H1 (cell line): ENCODE results near the gene TGM1. TPM values are rescaled to one million over a fixed set of nuclear protein-coding genes. Genes with fewer than 3 reads are reported as not detected.

Experiments used
- CTCF ChIA-PET: fragments of 300-600 bp; sonication (Branson Sonifier 250); formaldehyde crosslinking; loops from one replicate; lab custom pipeline; 2021; ENCODE audit not compliant: partially characterized antibody; lab: Charles Lee
- POLR2A ChIA-PET: fragments of 300-600 bp; sonication (Branson Sonifier 250); formaldehyde crosslinking; loops from one replicate; lab custom pipeline; 2021; ENCODE audit warnings: inconsistent platforms; ENCODE audit not compliant: partially characterized antibody; lab: Charles Lee
- DNase-seq, 2 experiments: peaks; one replicate each; pipeline versions ENCODE4 v3.0.0 to v3.0.0-alpha.2; 2010 to 2022; ENCODE audit warnings: low spot score in 2 of 2, low read depth in 1 of 2, mixed read lengths in 1 of 2
- FAIRE-seq: peaks from 2 replicates; lab custom pipeline; 2011; peaks lifted over from hg19 to GRCh38; lab: Jason Lieb, UNC
- H2AFZ ChIP-seq: 2 replicates; pipeline ENCODE4 v1.8.1; 2012; ENCODE audit warnings: low read length, inconsistent platforms
- H2AK5ac ChIP-seq: 2 replicates; pipeline ENCODE4 v1.6.1; 2013; ENCODE audit warnings: low read depth, low read length
- H2BK120ac ChIP-seq: replicated peaks from 2 replicates; pipeline ENCODE3; 2013; ENCODE audit warnings: low read depth, low read length, inconsistent platforms
- H2BK12ac ChIP-seq: 2 replicates; pipeline ENCODE4 v1.6.1; 2013; ENCODE audit warnings: low read depth, low read length
- H2BK15ac ChIP-seq: 2 replicates; pipeline ENCODE4 v1.6.1; 2013; ENCODE audit warnings: low read length
- H2BK20ac ChIP-seq: 2 replicates; pipeline ENCODE4 v1.6.1; 2013; ENCODE audit warnings: low read length
- H2BK5ac ChIP-seq: 2 replicates; pipeline ENCODE4 v1.6.1; 2013; ENCODE audit warnings: low read depth, low read length
- H3K14ac ChIP-seq: 2 replicates; pipeline ENCODE4 v1.6.1; 2013; ENCODE audit warnings: inconsistent platforms; ENCODE audit not compliant: insufficient read length
- H3K18ac ChIP-seq: 2 replicates; pipeline ENCODE4 v1.6.1; 2013; ENCODE audit warnings: low read length; ENCODE audit errors: extremely low read depth
- H3K23ac ChIP-seq: 2 replicates; pipeline ENCODE4 v1.6.1; 2013; ENCODE audit warnings: inconsistent platforms; ENCODE audit not compliant: insufficient read length
- H3K23me2 ChIP-seq: 2 replicates; pipeline ENCODE4 v1.6.1; 2013; ENCODE audit warnings: low read depth, low read length
- H3K27ac ChIP-seq: 2 replicates; pipeline ENCODE4 v1.6.1; 2011; ENCODE audit warnings: low read depth, low read length, inconsistent platforms
- H3K27me3 ChIP-seq, 4 experiments: replicated peaks in 1 of 4; 1 replicate in 1 of 4; 2 replicates in 3 of 4; pipeline versions ENCODE4 v1.6.1 to v1.8.1; 2011 to 2013; ENCODE audit warnings: low read length in 3 of 4, mild to moderate bottlenecking in 3 of 4, inconsistent platforms in 2 of 4, mixed read lengths in 2 of 4, moderate library complexity in 1 of 4; ENCODE audit not compliant: control insufficient read depth in 3 of 4, insufficient read depth in 3 of 4; ENCODE audit errors: extremely low read depth in 1 of 4
- H3K36me3 ChIP-seq, 4 experiments: 2 replicates each; pipeline versions ENCODE4 v1.6.1 to v1.8.1; 2011 to 2013; ENCODE audit warnings: mild to moderate bottlenecking in 4 of 4, low read length in 3 of 4, moderate library complexity in 2 of 4, control low read depth in 1 of 4, inconsistent platforms in 1 of 4; ENCODE audit not compliant: insufficient read depth in 4 of 4, control insufficient read depth in 2 of 4
- H3K4ac ChIP-seq: replicated peaks from 2 replicates; pipeline ENCODE3; 2013; ENCODE audit warnings: low read length, low read depth, mixed read lengths, inconsistent platforms; ENCODE audit not compliant: insufficient read length
- H3K4me1 ChIP-seq, 4 experiments: replicated peaks in 1 of 4; 1 replicate in 1 of 4; 2 replicates in 3 of 4; pipeline versions ENCODE4 v1.6.1 to v1.8.1; 2011 to 2013; ENCODE audit warnings: low read length in 3 of 4, inconsistent platforms in 2 of 4, mixed read lengths in 1 of 4; ENCODE audit not compliant: insufficient read depth in 4 of 4, control insufficient read depth in 3 of 4
- H3K4me2 ChIP-seq, 2 experiments: 2 replicates each; pipeline versions ENCODE4 v1.6.1 to v1.8.1; 2011 to 2013; ENCODE audit warnings: low read depth in 2 of 2, low read length in 2 of 2, control low read depth in 1 of 2, inconsistent platforms in 1 of 2, mild to moderate bottlenecking in 1 of 2; ENCODE audit not compliant: insufficient read depth in 1 of 2
- H3K4me3 ChIP-seq, 4 experiments: fragments of 200-600, 300-600 bp in 1 of 4; sonication (generic), shearing (Covaris generic), sonication (Bioruptor Twin) in 1 of 4; 2 replicates each; pipeline versions ENCODE4 v1.5.1 to v1.8.1; 2011 to 2016; ENCODE audit warnings: low read length in 4 of 4, low read depth in 3 of 4, control low read depth in 2 of 4, inconsistent platforms in 2 of 4, mild to moderate bottlenecking in 2 of 4, mixed read lengths in 1 of 4, moderate library complexity in 1 of 4; ENCODE audit not compliant: insufficient read depth in 2 of 4; ENCODE audit errors: extremely low read depth in 1 of 4
- H3K56ac ChIP-seq: replicated peaks from 2 replicates; pipeline ENCODE3; 2013; ENCODE audit warnings: low read depth, mild to moderate bottlenecking, mixed read lengths, low read length, inconsistent platforms; ENCODE audit not compliant: insufficient read length
- H3K79me1 ChIP-seq: 2 replicates; pipeline ENCODE4 v1.6.1; 2013; ENCODE audit warnings: low read depth, low read length, control low read depth
- H3K79me2 ChIP-seq, 2 experiments: 2 replicates each; pipeline versions ENCODE4 v1.6.1 to v1.8.1; 2012 to 2013; ENCODE audit warnings: low read length in 2 of 2, mild to moderate bottlenecking in 2 of 2, inconsistent platforms in 1 of 2; ENCODE audit not compliant: insufficient read depth in 2 of 2, control insufficient read depth in 1 of 2
- H3K9ac ChIP-seq, 4 experiments: replicated peaks in 1 of 4; 1 replicate in 1 of 4; 2 replicates in 3 of 4; pipeline versions ENCODE4 v1.6.1 to v1.8.1; 2011 to 2013; ENCODE audit warnings: low read depth in 3 of 4, low read length in 3 of 4, control low read depth in 2 of 4, mild to moderate bottlenecking in 2 of 4, moderate library complexity in 2 of 4, inconsistent platforms in 1 of 4; ENCODE audit errors: extremely low read depth in 1 of 4
- H3K9me3 ChIP-seq, 2 experiments: 2 replicates each; pipeline versions ENCODE4 v1.6.1 to v1.8.1; 2012 to 2013; ENCODE audit warnings: mild to moderate bottlenecking in 2 of 2, moderate library complexity in 2 of 2, control low read depth in 1 of 2, inconsistent platforms in 1 of 2, low read depth in 1 of 2, low read length in 1 of 2, mixed read lengths in 1 of 2; ENCODE audit not compliant: insufficient read depth in 2 of 2
- H4K20me1 ChIP-seq, 2 experiments: replicated peaks in 1 of 2; 2 replicates each; pipeline versions ENCODE3 to v1.8.1; 2011 to 2013; ENCODE audit warnings: inconsistent platforms in 2 of 2, low read length in 2 of 2, mild to moderate bottlenecking in 1 of 2; ENCODE audit not compliant: insufficient read depth in 2 of 2, control insufficient read depth in 1 of 2
- H4K5ac ChIP-seq: 2 replicates; pipeline ENCODE4 v1.6.1; 2013; ENCODE audit warnings: low read length, low read depth, mixed read lengths, inconsistent platforms; ENCODE audit not compliant: insufficient read length
- H4K8ac ChIP-seq: 2 replicates; pipeline ENCODE4 v1.8.0; 2013; ENCODE audit warnings: mild to moderate bottlenecking, moderate library complexity, low read length, inconsistent platforms; ENCODE audit not compliant: insufficient read depth; ENCODE audit errors: extremely low read depth
- H4K91ac ChIP-seq: replicated peaks from 2 replicates; pipeline ENCODE3; 2013; ENCODE audit warnings: low read length, mixed read lengths, inconsistent platforms; ENCODE audit not compliant: insufficient read length
- CHD2 ChIP-seq: IDR thresholded peaks from 2 replicates; pipeline ENCODE4 v1.6.1; 2012; ENCODE audit warnings: low read length, improper control_type of control experiment
- FOSL1 ChIP-seq: IDR thresholded peaks from 2 replicates; pipeline ENCODE4 v1.6.1; 2011; ENCODE audit warnings: mild to moderate bottlenecking, low read depth, low read length, moderate library complexity; ENCODE audit not compliant: insufficient read depth
- TEAD4 ChIP-seq: IDR thresholded peaks from 2 replicates; pipeline ENCODE4 v1.6.1; 2012; ENCODE audit warnings: low read depth, low read length, inconsistent platforms, mixed read lengths
- WGBS, 2 experiments: shearing (Covaris generic) in 1 of 2; methylation state at CpG; one replicate each; pipeline versions ENCODE4 v1.1.6 to v1.1.7; 2013 to 2015; ENCODE audit warnings: low lambda C conversion rate in 2 of 2, mixed read lengths in 2 of 2, inconsistent platforms in 1 of 2, low coverage in 1 of 2, missing lambda C conversion rate in 1 of 2; ENCODE audit not compliant: insufficient replicate concordance in 2 of 2, insufficient coverage in 1 of 2, insufficient read length in 1 of 2; ENCODE audit errors: extremely low coverage in 1 of 2, missing lambda C conversion rate in 1 of 2; 5-methylcytosine and 5-hydroxymethylcytosine counted together
- polyA plus RNA-seq, 7 experiments: library from polyadenylated mRNA; depleted of rRNA in 3 of 7; stranded (reverse) in 5 of 7; unstranded in 2 of 7; fragments of >200 nt in 5 of 7; fragments of 200-250 nt in 2 of 7; gene quantifications; 1 replicate in 5 of 7; 2 replicates in 1 of 7; 4 replicates in 1 of 7; pipeline versions ENCODE4 v1.2.1 to v1.2.3, GENCODE V29; 2011 to 2013; ENCODE audit warnings: missing spikeins in 2 of 7, mixed read lengths in 2 of 7
- total RNA-seq: library from RNA; stranded (reverse); fragmentation: NEBNext Ultra II Directional; extraction: Animal tissue kit (Norgen Biotek cat#: 25700); gene quantifications from 2 replicates; pipeline ENCODE4 v1.2.1, GENCODE V29; 2021

TGM1 gene
- total and polyA plus RNA-seq, 2 of the 8 experiments (the other 6 are each of a cell fraction or from before 2014, with no cell fraction given): 1.8 to 2.2 TPM

DNA sequence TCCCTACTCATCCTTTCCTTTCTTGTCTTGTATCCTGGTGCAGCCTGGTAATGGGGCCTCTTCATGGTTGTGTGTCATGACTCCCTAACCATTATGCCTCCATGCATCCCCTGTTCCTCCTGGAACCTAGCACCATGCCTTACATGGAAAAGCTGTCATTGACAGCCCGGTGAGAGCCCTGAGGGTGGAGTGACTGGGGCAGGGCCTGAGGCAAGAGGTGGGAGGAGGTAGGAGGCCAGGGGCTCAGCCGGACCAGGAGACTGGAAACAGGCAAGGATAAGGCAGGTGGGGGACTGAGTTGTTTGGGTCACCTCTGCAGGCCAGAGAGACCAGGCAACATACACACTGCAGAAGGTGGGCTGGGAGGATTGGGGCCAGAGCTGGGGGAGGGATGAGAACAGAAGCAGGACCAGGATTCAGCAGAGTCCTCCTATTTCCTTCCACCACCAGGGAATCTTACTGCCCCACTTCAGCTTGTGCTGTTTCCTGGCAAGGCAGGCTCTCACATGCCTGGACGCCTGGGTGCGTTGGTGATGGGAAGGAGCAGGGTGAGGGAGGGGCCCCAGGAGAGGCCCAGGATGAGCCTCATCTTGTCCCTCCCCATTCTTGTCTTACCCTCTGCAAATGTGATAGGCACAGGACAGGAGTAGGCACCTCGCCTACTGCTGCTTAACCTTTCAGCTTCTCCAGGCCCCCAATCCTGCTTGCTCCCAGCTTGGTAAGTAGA lies 46.7 kb upstream of the TGM1 start, which contains the start of gene LTB4R2:
Gene LTB4R2, plus strand, starts transcription at position 603 of the 727 bp plus-strand sequence. CDS start 525 bp downstream, outside the sequence.
- H2BK15ac ChIP-seq: no peak within 1 kb of the TSS
- no peak within 1 kb of the TSS for H3K9ac ChIP-seq
- no peak for TF ChIP-seq CHD2
- TF ChIP-seq FOSL1: no peak
- no peak for TF ChIP-seq TEAD4
- H3K18ac ChIP-seq: no peak within 1 kb of the TSS
- H3K23ac ChIP-seq: no peak within 1 kb of the TSS
- H3K4me3 ChIP-seq: no peak within 1 kb of the TSS
- H3K4ac ChIP-seq: no peak within 1 kb of the TSS
- H3K36me3 ChIP-seq: peaks cover 9 to 21% (median 14%) of the 10 kb centered on the region in 4 experiments; a peak in 5 of 8 replicates
- no peak within 1 kb of the TSS for H2AFZ ChIP-seq
- WGBS, 2 experiments: 87% methylated on average over 5 of the region's 5 CpGs; no CpG with 5 or more reads in 1 of the 2 experiments
- no peak within 1 kb of the TSS for H4K8ac ChIP-seq
- no peak within 1 kb of the TSS for H3K56ac ChIP-seq
- no peak for DNase-seq
- H2BK120ac ChIP-seq: no peak within 1 kb of the TSS
- no peak within 1 kb of the TSS for H4K91ac ChIP-seq
- H3K27ac ChIP-seq: no peak within 1 kb of the TSS
- no peak within 1 kb of the TSS for H4K5ac ChIP-seq
- ChIA-PET POLR2A (interaction anchor here (1.0 to 5.1 kb wide), 5 partner anchors 9 to 131 kb away, joined by 3 to 35 read pairs (median 6); partner anchors contain the start of genes DHRS1 and NOP9), CTCF (interaction anchor here (1.1 to 15.8 kb wide), 17 partner anchors 7 to 126 kb away, joined by 4 to 173 read pairs (median 24); partner anchors contain the start of genes ADCY4, CBLN3, DHRS1 and KHNYN)
- H3K79me1 ChIP-seq: no peaks in the 10 kb centered on the region
- peaks cover 2 to 8% of the 10 kb centered on the region in 2 experiments for H4K20me1 ChIP-seq
- no peak within 1 kb of the TSS for H2BK12ac ChIP-seq
- no peaks in the 10 kb centered on the region for H3K9me3 ChIP-seq
- H2BK20ac ChIP-seq: no peak within 1 kb of the TSS
- no peak within 1 kb of the TSS for H3K14ac ChIP-seq
- H2BK5ac ChIP-seq: no peak within 1 kb of the TSS
- no peak within 1 kb of the TSS for H3K4me2 ChIP-seq
- no peak for FAIRE-seq
- H3K4me1 ChIP-seq: no peaks in the 10 kb centered on the region
- no peaks in the 10 kb centered on the region for H3K79me2 ChIP-seq
- peaks cover 1% of the 10 kb centered on the region; the same call in 1 of the 2 replicates for H3K23me2 ChIP-seq
- no peaks in the 10 kb centered on the region for H3K27me3 ChIP-seq
- no peak within 1 kb of the TSS for H2AK5ac ChIP-seq
